Activated naive CD8-positive, alpha-beta T cell treated with anti-CD3 and anti-CD28 coated beads, Interleukin-2, amount 50 U/mL, for 24 hours (primary cell): ENCODE measurements around the gene OR4E1.
A peak's percentile ranks its signal among the peaks of the same experiment; 100 is the strongest.
"Not testable (repeated sequence)": the region's sequence is repeated elsewhere in the genome, so short reads cannot be mapped to it uniquely, and the experiment has no call there.

Experiments
- ATAC-seq: fragments of 150-1000 bp; cut with Tn5 transposase; one replicate; pipeline ENCODE4 v1.10.0; 2021
- DNase-seq: peaks from one replicate; pipeline ENCODE4 v3.0.0; 2021
- H3K27ac Mint-ChIP-seq: one replicate; pipeline ENCODE4 v1.8.0; 2021; ENCODE audit warnings: mild to moderate bottlenecking, mixed read lengths
- H3K27me3 Mint-ChIP-seq: one replicate; pipeline ENCODE4 v1.8.0; 2021; ENCODE audit warnings: mixed read lengths
- H3K36me3 Mint-ChIP-seq: one replicate; pipeline ENCODE4 v1.8.0; 2021; ENCODE audit warnings: low read depth, mixed read lengths
- H3K4me1 Mint-ChIP-seq: one replicate; pipeline ENCODE4 v1.8.0; 2021; ENCODE audit warnings: mixed read lengths
- H3K4me3 Mint-ChIP-seq: one replicate; pipeline ENCODE4 v1.8.0; 2021; ENCODE audit warnings: mild to moderate bottlenecking, moderate library complexity, mixed read lengths
- H3K9me3 Mint-ChIP-seq: one replicate; pipeline ENCODE4 v1.8.0; 2021; ENCODE audit warnings: mixed read lengths

The OR4E1 gene

DNA sequence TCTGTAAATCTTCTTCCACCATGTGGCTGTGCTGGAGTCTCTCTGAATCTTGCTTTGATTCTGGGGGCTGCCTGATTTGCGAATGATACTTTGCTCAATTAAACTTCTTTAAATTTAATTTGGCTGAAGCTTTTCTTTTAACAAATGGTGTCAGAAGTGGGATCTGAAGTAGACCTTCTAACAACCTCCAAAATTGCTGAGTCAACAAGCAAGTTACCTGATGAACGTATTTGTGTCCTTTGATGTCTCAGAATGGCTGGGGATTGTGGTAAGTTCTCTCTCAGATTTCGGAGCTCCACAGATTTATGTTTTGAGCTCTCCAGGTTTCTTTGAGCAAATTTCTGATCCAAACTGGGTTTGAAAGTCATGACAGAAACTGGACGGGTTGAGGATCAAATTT is 1.9 kb upstream of the OR4E1 start:
- peaks cover 4% of the 10 kb centered on the region for H3K9me3 Mint-ChIP-seq
- H3K4me3 Mint-ChIP-seq: no peak overlapping the region
- ATAC-seq: no peak
- DNase-seq: no peak
- H3K27me3 Mint-ChIP-seq: peaks cover 14% of the 10 kb centered on the region
- no peaks in the 10 kb centered on the region for H3K4me1 Mint-ChIP-seq
- peaks cover 1% of the 10 kb centered on the region for H3K36me3 Mint-ChIP-seq
- H3K27ac Mint-ChIP-seq: no peak overlapping the region

DNA sequence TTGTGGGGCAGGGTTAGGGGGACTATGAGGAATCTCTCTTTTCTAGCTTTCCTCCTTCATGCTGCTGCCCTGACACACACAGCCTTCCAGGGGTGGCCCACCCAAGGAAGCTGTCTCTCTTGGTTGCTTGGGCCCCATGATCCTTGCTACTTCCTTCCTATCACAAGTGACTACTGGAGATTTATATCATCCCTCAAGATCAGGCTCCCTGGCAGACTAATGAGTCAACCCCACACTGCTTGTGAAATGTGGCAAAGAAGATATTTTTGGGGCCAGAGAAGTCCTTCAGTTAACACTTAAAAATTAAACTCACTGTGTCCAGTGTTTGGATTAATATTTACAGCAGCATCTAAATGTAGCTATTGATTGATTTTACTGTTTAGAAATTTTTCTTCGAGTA is 1.5 kb downstream of the OR4E1 start:
- no peak overlapping the region for H3K4me3 Mint-ChIP-seq
- no peak for DNase-seq
- peaks cover 4% of the 10 kb centered on the region for H3K9me3 Mint-ChIP-seq
- peaks cover 1% of the 10 kb centered on the region for H3K36me3 Mint-ChIP-seq
- no peaks in the 10 kb centered on the region for H3K4me1 Mint-ChIP-seq
- ATAC-seq: no peak
- no peak overlapping the region for H3K27ac Mint-ChIP-seq
- H3K27me3 Mint-ChIP-seq: peaks cover 13% of the 10 kb centered on the region

DNA sequence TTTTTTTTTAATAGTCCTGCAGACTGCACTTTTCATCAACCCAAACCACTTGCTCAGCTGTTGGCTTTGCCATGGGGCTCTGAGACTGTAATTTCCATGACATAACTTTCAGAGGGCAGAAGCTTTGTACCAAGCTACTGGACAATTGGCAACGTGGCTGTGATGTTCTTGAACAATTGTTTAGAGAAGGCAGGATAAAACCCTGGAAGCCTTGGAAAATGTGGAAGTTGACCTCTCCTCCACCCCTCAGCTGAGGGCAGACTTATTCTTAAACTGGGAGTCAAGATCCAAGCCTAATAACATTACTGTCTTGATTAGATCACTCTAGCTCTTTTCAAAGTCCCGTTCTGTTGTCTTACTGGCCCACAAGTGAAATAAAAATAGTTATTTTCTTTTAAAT is 2.2 kb downstream of the OR4E1 start:
- no peak for ATAC-seq
- DNase-seq: no peak
- no peaks in the 10 kb centered on the region for H3K4me1 Mint-ChIP-seq

DNA sequence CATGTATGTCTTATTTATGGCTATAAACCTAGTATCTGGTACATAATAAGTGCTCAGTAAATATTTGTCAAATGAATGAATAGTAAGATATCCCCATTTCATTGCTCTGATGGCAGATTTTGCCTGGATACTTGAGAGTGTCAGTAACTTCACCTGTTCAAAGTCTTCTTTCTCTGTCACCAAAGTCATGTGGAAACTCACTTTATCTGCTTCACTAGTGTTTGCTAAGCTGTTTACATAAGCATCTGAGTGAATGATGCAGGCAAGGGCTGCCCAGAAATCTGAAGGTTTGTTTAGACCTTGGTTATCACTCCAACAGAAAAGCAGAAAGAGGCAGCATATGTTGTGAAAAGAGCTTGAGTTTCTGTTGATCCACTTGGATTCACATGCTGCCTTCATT is 4.3 kb downstream of the OR4E1 start:
- no peaks in the 10 kb centered on the region for H3K4me1 Mint-ChIP-seq
- peaks cover 17% of the 10 kb centered on the region for H3K27me3 Mint-ChIP-seq

More for the DNA sequence above, 2.2 kb downstream of the OR4E1 start:
- no peak overlapping the region for H3K4me3 Mint-ChIP-seq
- peaks cover 1% of the 10 kb centered on the region for H3K36me3 Mint-ChIP-seq
- peaks cover 13% of the 10 kb centered on the region for H3K27me3 Mint-ChIP-seq
- H3K27ac Mint-ChIP-seq: no peak overlapping the region
- H3K9me3 Mint-ChIP-seq: peaks cover 4% of the 10 kb centered on the region

GRCh38 chr14:21668377-21668776 is 5.2 kb downstream of the OR4E1 start:
- Mint-ChIP-seq H3K27me3 (peaks cover 20% of the 10 kb centered on the region), H3K4me1 (no peaks in the 10 kb centered on the region), H3K36me3 (no peaks in the 10 kb centered on the region), H3K27ac (no peak overlapping the region), H3K4me3 (no peak overlapping the region), H3K9me3 (no peaks in the 10 kb centered on the region)
- DNase-seq: no peak
- no peak for ATAC-seq

More for the DNA sequence above, 4.3 kb downstream of the OR4E1 start:
- ATAC-seq: no peak
- Mint-ChIP-seq H3K4me3 (no peak overlapping the region), H3K27ac (no peak overlapping the region), H3K36me3 (no peaks in the 10 kb centered on the region), H3K9me3 (no peaks in the 10 kb centered on the region)
- no peak for DNase-seq

GRCh38 chr14:21656980-21657379 is 16.6 kb downstream of the OR4E1 start:
- Mint-ChIP-seq H3K27ac (no peak overlapping the region), H3K27me3 (peaks cover 7% of the 10 kb centered on the region), H3K9me3 (no peaks in the 10 kb centered on the region), H3K36me3 (no peaks in the 10 kb centered on the region), H3K4me3 (no peak overlapping the region), H3K4me1 (no peaks in the 10 kb centered on the region)
- no peak for DNase-seq
- ATAC-seq: no peak

DNA sequence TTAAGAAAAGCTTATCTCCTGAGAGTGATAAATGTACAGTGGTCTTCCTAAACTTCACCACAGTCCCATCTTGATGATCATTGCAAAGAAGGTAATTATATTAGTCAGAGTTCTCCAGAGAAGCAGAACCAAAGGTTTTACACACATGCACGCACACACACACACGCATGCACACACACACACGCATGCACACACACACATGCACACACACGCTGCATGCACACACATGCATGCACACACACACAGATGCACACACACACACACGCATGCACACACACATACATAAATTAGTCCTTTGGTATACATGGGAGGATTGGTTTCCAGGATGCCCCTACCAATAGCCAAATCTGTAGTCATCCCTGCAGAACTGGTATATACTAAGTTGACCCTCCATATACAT is 19.4 kb downstream of the OR4E1 start:
- H3K27me3 Mint-ChIP-seq: peaks cover 14% of the 10 kb centered on the region
- H3K36me3 Mint-ChIP-seq: no peaks in the 10 kb centered on the region
- H3K4me1 Mint-ChIP-seq: no peaks in the 10 kb centered on the region
- no peak overlapping the region for H3K4me3 Mint-ChIP-seq
- no peak overlapping the region for H3K27ac Mint-ChIP-seq
- DNase-seq (no peak), ATAC-seq (no peak)
- H3K9me3 Mint-ChIP-seq: no peaks in the 10 kb centered on the region

DNA sequence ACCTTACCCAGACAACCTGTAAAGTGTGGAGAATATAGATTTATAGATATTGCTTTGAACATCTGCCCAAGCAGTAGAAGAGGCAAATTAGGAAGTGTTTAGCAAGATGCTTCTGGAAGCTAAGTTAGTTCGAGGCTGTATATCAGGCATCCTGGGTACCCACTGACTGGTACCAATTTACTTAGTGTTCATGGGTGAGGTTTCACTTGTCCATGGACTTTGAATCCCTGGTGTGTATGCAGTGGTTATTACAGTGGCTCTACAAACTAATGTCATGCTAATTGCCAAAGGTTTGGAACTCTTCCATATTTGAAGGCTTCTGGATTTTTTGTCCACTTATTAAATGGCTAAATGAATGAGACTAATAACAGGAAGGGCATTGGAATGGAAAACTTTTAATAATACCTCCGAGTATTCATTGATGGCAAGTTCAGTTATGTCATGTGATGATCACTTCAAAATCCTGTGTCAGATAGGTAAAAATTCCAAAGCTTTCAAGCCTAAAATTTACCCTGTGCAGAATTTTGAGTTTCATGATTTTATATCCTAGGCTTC is 20.2 kb downstream of the OR4E1 start, which contains the start of gene OR4E2:
Gene OR4E2, plus strand, starts transcription at position 505 of the 555 bp plus-strand sequence. CDS start 11,248 bp downstream, outside the sequence.
- Mint-ChIP-seq H3K27me3 (peaks cover 12% of the 10 kb centered on the region), H3K36me3 (no peaks in the 10 kb centered on the region), H3K4me3 (no peak within 1 kb of the TSS), H3K27ac (no peak within 1 kb of the TSS), H3K9me3 (no peaks in the 10 kb centered on the region), H3K4me1 (no peaks in the 10 kb centered on the region)
- ATAC-seq (no peak), DNase-seq (no peak)

- Mint-ChIP-seq H3K9me3 (no peaks in the 10 kb centered on the region), H3K36me3 (no peaks in the 10 kb centered on the region), H3K4me1 (no peaks in the 10 kb centered on the region), H3K27me3 (peaks cover 17% of the 10 kb centered on the region), H3K27ac (no peak overlapping the region), H3K4me3 (no peak overlapping the region)
- ATAC-seq: no peak
- DNase-seq: no peak
These were observed 21.3 kb downstream of the OR4E1 start for GRCh38 chr14:21652209-21652808.

GRCh38 chr14:21647380-21647779 is 26.2 kb downstream of the OR4E1 start:
- peaks cover 17% of the 10 kb centered on the region for H3K27me3 Mint-ChIP-seq
- no peak overlapping the region for H3K4me3 Mint-ChIP-seq
- H3K9me3 Mint-ChIP-seq: no peaks in the 10 kb centered on the region
- H3K27ac Mint-ChIP-seq: no peak overlapping the region
- no peak for DNase-seq
- ATAC-seq: no peak
- H3K36me3 Mint-ChIP-seq: no peaks in the 10 kb centered on the region
- H3K4me1 Mint-ChIP-seq: no peaks in the 10 kb centered on the region

DNA sequence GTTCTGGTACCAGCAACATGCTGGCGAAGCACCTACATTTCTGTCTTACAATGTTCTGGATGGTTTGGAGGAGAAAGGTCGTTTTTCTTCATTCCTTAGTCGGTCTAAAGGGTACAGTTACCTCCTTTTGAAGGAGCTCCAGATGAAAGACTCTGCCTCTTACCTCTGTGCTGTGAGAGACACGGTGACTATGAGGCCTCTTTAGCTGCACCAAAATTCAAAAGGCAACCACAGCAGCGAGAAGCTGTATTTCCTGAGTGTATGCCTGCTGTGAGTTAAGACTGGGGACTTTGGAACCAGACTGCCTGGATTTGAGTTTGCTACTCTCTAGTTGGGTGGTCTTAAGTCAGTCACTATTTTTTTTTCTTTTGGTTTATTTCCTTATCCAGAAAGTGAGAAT is 30.2 kb downstream of the OR4E1 start:
- ATAC-seq: no peak
- Mint-ChIP-seq H3K9me3 (no peaks in the 10 kb centered on the region), H3K4me1 (no peaks in the 10 kb centered on the region), H3K27me3 (peaks cover 7% of the 10 kb centered on the region), H3K4me3 (peak overlapping the region; percentile 68), H3K27ac (no peak overlapping the region), H3K36me3 (no peaks in the 10 kb centered on the region)
- no peak for DNase-seq

DNA sequence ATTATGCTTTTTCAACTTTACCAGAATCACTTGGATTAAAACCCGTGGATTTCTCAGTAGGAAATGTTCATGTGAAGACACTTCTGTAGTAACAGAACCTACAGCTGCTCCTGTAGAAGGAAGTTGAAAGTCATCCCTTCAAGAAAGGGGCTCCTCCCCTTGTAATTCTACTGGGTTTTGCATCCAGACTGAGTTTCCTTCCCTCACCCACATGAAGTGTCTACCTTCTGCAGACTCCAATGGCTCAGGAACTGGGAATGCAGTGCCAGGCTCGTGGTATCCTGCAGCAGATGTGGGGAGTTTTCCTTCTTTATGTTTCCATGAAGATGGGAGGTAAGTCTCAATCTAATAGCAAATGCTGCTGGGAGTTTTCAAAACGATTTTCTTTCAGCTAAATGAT is 30.9 kb downstream of the OR4E1 start:
- DNase-seq: no peak
- no peaks in the 10 kb centered on the region for H3K36me3 Mint-ChIP-seq
- no peaks in the 10 kb centered on the region for H3K9me3 Mint-ChIP-seq
- no peaks in the 10 kb centered on the region for H3K4me1 Mint-ChIP-seq
- H3K27ac Mint-ChIP-seq: peak overlapping the region; percentile 24
- H3K27me3 Mint-ChIP-seq: peaks cover 3% of the 10 kb centered on the region
- no peak for ATAC-seq
- H3K4me3 Mint-ChIP-seq: peak overlapping the region; percentile 68

DNA sequence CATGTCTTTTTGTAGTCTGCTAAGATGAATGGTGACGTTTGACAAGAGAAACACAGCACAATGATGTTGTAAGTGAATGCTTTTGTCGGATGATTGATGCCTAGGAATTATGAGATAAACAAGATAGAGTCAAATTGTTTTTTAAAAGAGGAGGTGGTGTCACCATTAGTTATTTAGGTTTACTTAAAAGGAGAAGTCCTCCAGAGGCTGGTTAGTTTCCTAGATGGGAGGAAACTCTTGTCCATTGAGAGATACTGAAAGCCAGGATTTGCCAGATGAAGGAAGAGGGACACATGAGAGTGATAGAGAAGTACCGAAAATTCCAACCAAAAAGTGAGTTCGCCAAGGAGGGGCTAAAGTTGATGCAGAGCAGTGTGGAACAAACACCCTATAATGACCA is 38.8 kb downstream of the OR4E1 start, which contains the start of gene OR10G2:
Gene OR10G2, minus strand, starts transcription at position 101 of the 400 bp plus-strand sequence. Its CDS starts 98 bp downstream, at position 3.
- no peaks in the 10 kb centered on the region for H3K36me3 Mint-ChIP-seq

DNA sequence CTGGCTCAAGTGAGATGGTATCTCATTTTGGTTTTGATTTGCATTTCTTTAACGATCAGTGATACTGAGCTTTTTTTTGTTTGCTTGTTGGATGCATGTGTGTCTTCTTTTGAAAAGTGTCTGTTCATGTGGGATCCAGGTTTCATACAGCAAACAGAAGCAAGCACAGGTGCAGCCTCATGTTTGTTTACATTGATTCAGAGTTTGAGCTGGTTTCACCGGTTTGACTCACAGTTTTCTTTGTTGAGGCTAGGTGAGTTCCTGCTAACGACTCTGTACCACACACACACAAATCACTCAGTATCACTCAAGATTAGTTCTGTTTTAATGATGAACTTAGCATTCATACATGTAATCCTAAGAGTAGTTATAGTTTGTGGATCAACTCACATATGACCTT is 42.5 kb downstream of the OR4E1 start:
- Mint-ChIP-seq H3K4me1 (no peaks in the 10 kb centered on the region), H3K36me3 (no peaks in the 10 kb centered on the region), H3K4me3 (no peak overlapping the region), H3K27ac (no peak overlapping the region), H3K27me3 (peaks cover 9% of the 10 kb centered on the region), H3K9me3 (peaks cover 7% of the 10 kb centered on the region)
- no peak for ATAC-seq
- no peak for DNase-seq

More for the DNA sequence above, 38.8 kb downstream of the OR4E1 start, which contains the start of gene OR10G2:
- no peaks in the 10 kb centered on the region for H3K4me1 Mint-ChIP-seq
- H3K9me3 Mint-ChIP-seq: peaks cover 7% of the 10 kb centered on the region
- no peak for DNase-seq
- no peak within 1 kb of the TSS for H3K4me3 Mint-ChIP-seq
- ATAC-seq: no peak
- H3K27me3 Mint-ChIP-seq: peaks cover 7% of the 10 kb centered on the region
- no peak within 1 kb of the TSS for H3K27ac Mint-ChIP-seq

- H3K4me3 Mint-ChIP-seq, DNase-seq, H3K36me3 Mint-ChIP-seq, ATAC-seq, H3K9me3 Mint-ChIP-seq, H3K27me3 Mint-ChIP-seq, H3K4me1 Mint-ChIP-seq, H3K27ac Mint-ChIP-seq: not testable (repeated sequence)
These were observed 43.1 kb downstream of the OR4E1 start for GRCh38 chr14:21630503-21630902.
